Measurements from ENCODE around the gene NDC1. TPM values are rescaled to one million over a fixed set of nuclear protein-coding genes. Genes with fewer than 3 reads are reported as not detected.

Gene NDC1
- total RNA-seq, 1 donor from 2014 or later: 94.3 TPM

- peaks cover 10% of the 10 kb centered on the region for H3K4me1 Mint-ChIP-seq
- peaks cover 11% of the 10 kb centered on the region for H3K9me3 Mint-ChIP-seq
- H3K9ac ChIP-seq: no peak overlapping the region
- H3K27ac Mint-ChIP-seq: peak overlapping the region; percentile 96
- H3F3A ChIP-seq (ENCODE audit: low read depth): peaks cover 7% of the 10 kb centered on the region
- peaks cover 3% of the 10 kb centered on the region for H3K27me3 Mint-ChIP-seq (ENCODE audit: insufficient read depth, low read depth)
- H2AFZ ChIP-seq (replicated peaks): no peak overlapping the region
- TF ChIP-seq CTCF (IDR thresholded peaks at IDR 0.05) (no peak), EZH2 (IDR thresholded peaks at IDR 0.05) (no peak), EZH2phosphoT487 (IDR thresholded peaks at IDR 0.05) (no peak)
- H3K4me3 Mint-ChIP-seq: peak overlapping the region; percentile 94
- H3K27ac ChIP-seq: no peak overlapping the region
- H4K20me1 ChIP-seq (ENCODE audit: low read depth): no peaks in the 10 kb centered on the region
- peaks cover 5% of the 10 kb centered on the region for H3K4me1 ChIP-seq
- H3K27me3 ChIP-seq: no peaks in the 10 kb centered on the region
- H3K36me3 Mint-ChIP-seq: no peaks in the 10 kb centered on the region
- peaks cover 11% of the 10 kb centered on the region for H3K9me3 ChIP-seq (ENCODE audit: low read depth)
- peaks cover 42% of the 10 kb centered on the region for H3K79me2 ChIP-seq (ENCODE audit: low read depth)
- H3K4me3 ChIP-seq: peak overlapping the region; percentile 82
- no peak for DNase-seq (ENCODE audit: low spot score)
- peak overlapping the region; percentile 84 for H3K4me2 ChIP-seq
- H3K36me3 ChIP-seq: no peaks in the 10 kb centered on the region
Measured at GRCh38 chr1:53838654-53838974, 518 bp upstream of the NDC1 start.

GRCh38 chr1:53837646-53837923 is 511 bp downstream of the NDC1 start:
- H3K4me1 ChIP-seq: peaks cover 5% of the 10 kb centered on the region
- no peaks in the 10 kb centered on the region for H4K20me1 ChIP-seq (ENCODE audit: low read depth)
- H3F3A ChIP-seq (ENCODE audit: low read depth): peaks cover 7% of the 10 kb centered on the region
- no peak for DNase-seq (ENCODE audit: low spot score)
- no peak overlapping the region for H3K27ac ChIP-seq
- Mint-ChIP-seq H3K4me3 (peak overlapping the region; percentile 94), H3K27ac (peak overlapping the region; percentile 96), H3K27me3 (ENCODE audit: insufficient read depth, low read depth) (peaks cover 2% of the 10 kb centered on the region), H3K9me3 (peaks cover 7% of the 10 kb centered on the region), H3K36me3 (peaks cover 1% of the 10 kb centered on the region), H3K4me1 (peaks cover 10% of the 10 kb centered on the region)
- H3K79me2 ChIP-seq (ENCODE audit: low read depth): peaks cover 53% of the 10 kb centered on the region
- H3K4me3 ChIP-seq: peak overlapping the region; percentile 82
- H3K4me2 ChIP-seq: peak overlapping the region; percentile 84
- H3K36me3 ChIP-seq: no peaks in the 10 kb centered on the region
- H3K9me3 ChIP-seq (ENCODE audit: low read depth): peaks cover 8% of the 10 kb centered on the region
- H3K9ac ChIP-seq: peak overlapping the region; percentile 31
- peak overlapping the region; percentile 45 for H2AFZ ChIP-seq (replicated peaks)
- H3K27me3 ChIP-seq: no peaks in the 10 kb centered on the region
- TF ChIP-seq EZH2 (IDR thresholded peaks at IDR 0.05) (no peak), EZH2phosphoT487 (IDR thresholded peaks at IDR 0.05) (no peak), CTCF (IDR thresholded peaks at IDR 0.05) (no peak)

GRCh38 chr1:53835491-53835890 is 2.6 kb downstream of the NDC1 start:
- Mint-ChIP-seq H3K27ac (no peak overlapping the region), H3K9me3 (no peaks in the 10 kb centered on the region), H3K27me3 (ENCODE audit: insufficient read depth, low read depth) (no peaks in the 10 kb centered on the region), H3K36me3 (peaks cover 3% of the 10 kb centered on the region), H3K4me3 (no peak overlapping the region), H3K4me1 (peaks cover 10% of the 10 kb centered on the region)
- no peak for TF ChIP-seq CTCF (IDR thresholded peaks at IDR 0.05)
- TF ChIP-seq EZH2 (IDR thresholded peaks at IDR 0.05): no peak
- TF ChIP-seq EZH2phosphoT487 (IDR thresholded peaks at IDR 0.05): no peak
- peaks cover 68% of the 10 kb centered on the region for H3K79me2 ChIP-seq (ENCODE audit: low read depth)
- peaks cover 7% of the 10 kb centered on the region for H3F3A ChIP-seq (ENCODE audit: low read depth)
- H2AFZ ChIP-seq (replicated peaks): no peak overlapping the region
- no peak overlapping the region for H3K9ac ChIP-seq
- H3K36me3 ChIP-seq: no peaks in the 10 kb centered on the region
- H3K4me1 ChIP-seq: peaks cover 5% of the 10 kb centered on the region
- no peaks in the 10 kb centered on the region for H4K20me1 ChIP-seq (ENCODE audit: low read depth)
- H3K27ac ChIP-seq: no peak overlapping the region
- H3K4me2 ChIP-seq: no peak overlapping the region
- H3K27me3 ChIP-seq: no peaks in the 10 kb centered on the region
- H3K9me3 ChIP-seq (ENCODE audit: low read depth): no peaks in the 10 kb centered on the region
- no peak for DNase-seq (ENCODE audit: low spot score)
- no peak overlapping the region for H3K4me3 ChIP-seq

GRCh38 chr1:53834776-53835175 is 3.3 kb downstream of the NDC1 start:
- Histone ChIP-seq H3K79me2 (ENCODE audit: low read depth) (peaks cover 68% of the 10 kb centered on the region), H3K27me3 (no peaks in the 10 kb centered on the region), H2AFZ (replicated peaks) (no peak overlapping the region), H3K9ac (no peak overlapping the region), H3K36me3 (no peaks in the 10 kb centered on the region), H3K9me3 (ENCODE audit: low read depth) (no peaks in the 10 kb centered on the region), H4K20me1 (ENCODE audit: low read depth) (no peaks in the 10 kb centered on the region), H3K4me1 (peaks cover 5% of the 10 kb centered on the region), H3K4me2 (no peak overlapping the region), H3F3A (ENCODE audit: low read depth) (peaks cover 7% of the 10 kb centered on the region), H3K4me3 (no peak overlapping the region), H3K27ac (no peak overlapping the region)
- Mint-ChIP-seq H3K4me1 (peaks cover 10% of the 10 kb centered on the region), H3K9me3 (no peaks in the 10 kb centered on the region), H3K4me3 (no peak overlapping the region), H3K27ac (no peak overlapping the region), H3K36me3 (peaks cover 5% of the 10 kb centered on the region), H3K27me3 (ENCODE audit: insufficient read depth, low read depth) (no peaks in the 10 kb centered on the region)
- DNase-seq (ENCODE audit: low spot score): no peak
- TF ChIP-seq CTCF (IDR thresholded peaks at IDR 0.05): no peak
- no peak for TF ChIP-seq EZH2 (IDR thresholded peaks at IDR 0.05)
- TF ChIP-seq EZH2phosphoT487 (IDR thresholded peaks at IDR 0.05): no peak
